Hepatocyte (in vitro differentiated cells): ENCODE measurements around the gene ANO3.

ENCODE experiments used
- EZH2 ChIP-seq: fragments of 200-600 bp; sonication (generic); IDR thresholded peaks from 2 replicates; pipeline ENCODE4 v1.6.1; 2016; ENCODE audit warnings: antibody characterized with exemption, mild to moderate bottlenecking, borderline replicate concordance
- TF ChIP-seq, protein P1 (sequence below): fragments of 200-600 bp; sonication (generic); IDR thresholded peaks from 2 replicates; pipeline ENCODE4 v1.5.1; 2016; ENCODE audit warnings: antibody characterized with exemption, mild to moderate bottlenecking; ENCODE audit not compliant: poor library complexity

DNA sequence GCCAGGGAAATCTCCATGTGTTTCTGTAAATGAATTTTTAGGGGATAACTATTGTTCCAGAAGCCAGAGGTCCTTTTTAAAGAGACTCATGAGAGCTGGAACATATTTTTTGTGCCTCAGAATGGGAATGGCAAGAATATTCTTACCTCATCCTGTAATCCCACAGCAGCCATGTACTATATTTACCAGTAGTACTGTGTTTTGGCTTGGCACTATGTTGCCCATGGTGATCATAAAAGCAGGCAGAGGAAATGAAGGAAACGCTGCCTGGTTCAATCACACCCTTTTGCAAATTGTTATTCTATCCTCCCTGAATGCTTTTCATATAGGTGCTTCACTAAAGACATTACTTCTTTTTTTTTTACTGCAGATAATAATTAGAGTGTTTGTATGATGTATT is 81.0 kb downstream of the ANO3 start:
- TF ChIP-seq, protein P1, sequence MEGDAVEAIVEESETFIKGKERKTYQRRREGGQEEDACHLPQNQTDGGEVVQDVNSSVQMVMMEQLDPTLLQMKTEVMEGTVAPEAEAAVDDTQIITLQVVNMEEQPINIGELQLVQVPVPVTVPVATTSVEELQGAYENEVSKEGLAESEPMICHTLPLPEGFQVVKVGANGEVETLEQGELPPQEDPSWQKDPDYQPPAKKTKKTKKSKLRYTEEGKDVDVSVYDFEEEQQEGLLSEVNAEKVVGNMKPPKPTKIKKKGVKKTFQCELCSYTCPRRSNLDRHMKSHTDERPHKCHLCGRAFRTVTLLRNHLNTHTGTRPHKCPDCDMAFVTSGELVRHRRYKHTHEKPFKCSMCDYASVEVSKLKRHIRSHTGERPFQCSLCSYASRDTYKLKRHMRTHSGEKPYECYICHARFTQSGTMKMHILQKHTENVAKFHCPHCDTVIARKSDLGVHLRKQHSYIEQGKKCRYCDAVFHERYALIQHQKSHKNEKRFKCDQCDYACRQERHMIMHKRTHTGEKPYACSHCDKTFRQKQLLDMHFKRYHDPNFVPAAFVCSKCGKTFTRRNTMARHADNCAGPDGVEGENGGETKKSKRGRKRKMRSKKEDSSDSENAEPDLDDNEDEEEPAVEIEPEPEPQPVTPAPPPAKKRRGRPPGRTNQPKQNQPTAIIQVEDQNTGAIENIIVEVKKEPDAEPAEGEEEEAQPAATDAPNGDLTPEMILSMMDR = no peak
- no peak for TF ChIP-seq EZH2
